ENCODE data around the gene LPP. TPM values are rescaled to one million over a fixed set of nuclear protein-coding genes. Genes with fewer than 3 reads are reported as not detected.

The LPP gene
- total RNA-seq, 1 donor: 92.1 TPM

DNA sequence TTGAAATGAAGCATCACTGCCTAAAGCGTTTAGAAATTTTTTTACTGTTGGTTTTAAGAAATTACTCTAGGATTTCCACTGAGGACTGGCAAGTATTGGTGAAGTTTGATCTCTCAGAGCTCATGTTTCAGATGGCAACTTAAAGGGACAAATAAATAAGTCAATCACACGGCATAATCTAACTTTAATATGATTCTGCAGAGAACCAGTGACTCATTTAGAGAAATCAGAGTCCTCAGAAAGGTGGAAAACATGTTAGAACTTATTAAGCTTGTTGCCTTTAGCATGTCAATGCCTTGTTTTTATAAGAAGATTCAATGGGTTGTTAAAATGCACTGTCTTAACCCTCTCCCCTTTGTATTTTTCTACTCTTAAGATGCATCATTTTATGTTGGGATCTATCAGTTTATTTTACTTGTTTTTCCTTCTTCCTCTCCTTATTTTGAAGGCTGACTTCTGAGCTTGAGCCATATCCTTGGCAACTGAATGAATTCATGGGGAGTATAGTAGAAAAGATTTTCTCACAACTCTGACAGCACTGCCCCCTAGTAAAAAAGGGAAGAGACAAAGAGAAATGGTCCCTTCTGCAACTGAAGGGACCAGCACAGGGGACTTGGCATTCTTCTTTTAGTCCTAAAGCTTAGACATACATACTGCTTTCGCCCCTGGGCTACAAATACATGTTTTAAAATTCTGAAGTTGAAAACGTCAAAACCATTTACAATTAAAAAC lies 431.2 kb downstream of the LPP start:
- TF ChIP-seq, protein P1, sequence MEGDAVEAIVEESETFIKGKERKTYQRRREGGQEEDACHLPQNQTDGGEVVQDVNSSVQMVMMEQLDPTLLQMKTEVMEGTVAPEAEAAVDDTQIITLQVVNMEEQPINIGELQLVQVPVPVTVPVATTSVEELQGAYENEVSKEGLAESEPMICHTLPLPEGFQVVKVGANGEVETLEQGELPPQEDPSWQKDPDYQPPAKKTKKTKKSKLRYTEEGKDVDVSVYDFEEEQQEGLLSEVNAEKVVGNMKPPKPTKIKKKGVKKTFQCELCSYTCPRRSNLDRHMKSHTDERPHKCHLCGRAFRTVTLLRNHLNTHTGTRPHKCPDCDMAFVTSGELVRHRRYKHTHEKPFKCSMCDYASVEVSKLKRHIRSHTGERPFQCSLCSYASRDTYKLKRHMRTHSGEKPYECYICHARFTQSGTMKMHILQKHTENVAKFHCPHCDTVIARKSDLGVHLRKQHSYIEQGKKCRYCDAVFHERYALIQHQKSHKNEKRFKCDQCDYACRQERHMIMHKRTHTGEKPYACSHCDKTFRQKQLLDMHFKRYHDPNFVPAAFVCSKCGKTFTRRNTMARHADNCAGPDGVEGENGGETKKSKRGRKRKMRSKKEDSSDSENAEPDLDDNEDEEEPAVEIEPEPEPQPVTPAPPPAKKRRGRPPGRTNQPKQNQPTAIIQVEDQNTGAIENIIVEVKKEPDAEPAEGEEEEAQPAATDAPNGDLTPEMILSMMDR (IDR thresholded peaks at IDR 0.05; ENCODE audit: insufficient read depth, low read length): no peak
- no peak overlapping the region for H3K4me3 ChIP-seq (ENCODE audit: low read depth, low read length)
- DNase-seq (ENCODE audit: low read depth): peak; percentile 30

DNA sequence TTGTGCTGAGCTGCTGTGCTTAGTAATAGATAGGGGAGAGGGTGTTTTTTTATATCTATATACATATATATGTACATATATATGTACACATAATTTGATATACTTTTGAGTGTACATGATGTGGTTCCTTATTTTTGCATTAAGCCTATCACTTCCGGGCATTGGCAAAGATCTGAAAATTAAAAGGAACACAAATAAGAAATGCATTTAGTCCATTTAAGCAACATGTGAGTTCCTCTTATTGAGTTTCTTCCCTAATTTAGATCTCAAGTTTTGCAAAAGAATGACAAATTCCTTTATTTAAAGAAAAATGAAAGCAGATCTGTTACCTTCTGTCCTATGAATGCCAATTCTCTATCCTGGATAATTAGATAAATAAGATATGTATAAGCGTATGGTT lies 435.1 kb downstream of the LPP start:
- H3K4me3 ChIP-seq (ENCODE audit: low read depth, low read length): no peak overlapping the region
- no peak for DNase-seq (ENCODE audit: low read depth)
- TF ChIP-seq, protein P1 (IDR thresholded peaks at IDR 0.05; ENCODE audit: insufficient read depth, low read length): no peak

DNA sequence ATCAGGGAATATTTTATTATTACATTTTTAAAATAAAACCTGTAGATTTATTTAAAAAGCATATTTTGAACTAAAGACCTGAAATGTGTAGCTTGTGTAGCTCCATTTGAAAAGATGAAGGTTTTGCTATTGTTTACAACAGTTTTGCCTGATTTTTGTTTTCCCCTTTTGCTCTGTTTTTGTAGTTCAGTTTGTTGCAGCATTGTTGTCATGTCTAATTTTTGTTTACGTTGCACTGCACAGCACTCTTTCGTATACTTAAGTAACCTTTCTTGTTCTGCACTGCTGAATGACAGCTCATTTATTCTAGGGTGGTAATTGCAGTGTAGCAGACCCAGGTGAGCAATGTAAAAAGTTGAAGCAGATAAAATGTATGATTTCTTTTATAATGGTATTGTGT lies 435.8 kb downstream of the LPP start:
- no peak overlapping the region for H3K4me3 ChIP-seq (ENCODE audit: low read depth, low read length)
- no peak for DNase-seq (ENCODE audit: low read depth)
- TF ChIP-seq, protein P1 (IDR thresholded peaks at IDR 0.05; ENCODE audit: insufficient read depth, low read length): no peak

DNA sequence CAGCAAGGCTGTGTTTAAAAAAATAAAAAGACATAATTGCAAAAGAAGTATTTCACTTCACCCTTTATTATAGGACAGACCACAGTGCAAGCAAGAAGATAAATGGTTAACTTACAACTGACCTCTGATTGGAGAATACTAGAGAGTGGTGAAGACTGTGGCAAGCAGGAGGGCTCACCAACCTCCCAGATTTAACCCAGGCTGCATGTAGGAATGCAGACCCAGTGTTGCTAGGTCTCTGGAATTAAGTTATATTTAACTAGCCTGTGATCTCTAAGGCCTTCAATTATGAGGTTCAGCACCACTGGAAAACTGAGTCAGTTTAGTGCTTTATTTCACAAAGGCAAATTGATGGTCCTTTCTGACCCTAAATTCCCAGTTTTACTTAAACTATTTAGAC lies 436.6 kb downstream of the LPP start:
- TF ChIP-seq, protein P1 (IDR thresholded peaks at IDR 0.05; ENCODE audit: insufficient read depth, low read length): no peak
- no peak for DNase-seq (ENCODE audit: low read depth)
- no peak overlapping the region for H3K4me3 ChIP-seq (ENCODE audit: low read depth, low read length)

DNA sequence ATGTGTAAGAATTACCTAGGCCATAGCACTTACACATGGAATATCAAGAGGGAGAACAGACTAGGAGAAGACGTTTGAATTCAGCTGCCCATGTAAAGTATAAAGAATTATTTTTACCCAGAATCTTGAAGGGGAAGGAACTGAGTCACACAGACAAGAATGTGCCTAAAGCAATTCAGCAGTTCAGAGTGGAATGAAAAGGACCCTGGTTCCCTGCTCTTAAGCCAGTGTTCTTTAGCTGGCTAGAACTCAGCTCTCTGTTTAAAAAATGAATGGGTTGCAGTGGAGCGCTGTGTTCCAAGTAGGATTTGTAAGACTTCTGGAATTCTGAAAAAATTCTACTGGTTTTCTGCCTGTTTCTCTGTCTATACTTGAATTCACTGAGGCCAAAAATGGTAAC lies 440.2 kb downstream of the LPP start:
- DNase-seq (ENCODE audit: low read depth): peak; percentile 97
- no peak overlapping the region for H3K4me3 ChIP-seq (ENCODE audit: low read depth, low read length)
- TF ChIP-seq, protein P1 (IDR thresholded peaks at IDR 0.05; ENCODE audit: insufficient read depth, low read length): no peak

DNA sequence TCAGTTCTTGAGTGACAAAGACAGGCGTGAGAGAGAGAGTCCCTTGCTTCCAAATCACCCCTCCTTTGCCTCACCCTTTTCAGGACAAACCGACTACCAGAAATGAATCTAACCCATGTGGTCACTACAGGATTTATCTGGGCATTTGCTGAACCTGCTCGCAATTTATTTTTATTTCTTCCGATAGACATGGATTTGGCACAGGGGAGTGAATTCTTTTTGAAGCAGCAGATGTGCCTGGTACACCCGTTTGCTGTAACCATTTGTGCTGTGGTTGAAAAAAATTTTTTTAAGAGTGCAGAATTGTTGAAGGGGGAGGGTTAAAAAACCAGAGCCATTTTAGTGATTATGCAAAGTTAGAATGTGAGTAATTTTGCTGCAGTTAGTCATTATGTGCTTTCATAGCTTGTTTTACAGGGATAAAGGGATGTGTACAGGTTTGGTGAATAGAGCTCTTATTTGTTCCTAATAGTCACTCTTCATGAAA lies 442.0 kb downstream of the LPP start:
- TF ChIP-seq, protein P1 (IDR thresholded peaks at IDR 0.05; ENCODE audit: insufficient read depth, low read length): no peak
- H3K4me3 ChIP-seq (ENCODE audit: low read depth, low read length): no peak overlapping the region
- peak; percentile 67 for DNase-seq (ENCODE audit: low read depth)

DNA sequence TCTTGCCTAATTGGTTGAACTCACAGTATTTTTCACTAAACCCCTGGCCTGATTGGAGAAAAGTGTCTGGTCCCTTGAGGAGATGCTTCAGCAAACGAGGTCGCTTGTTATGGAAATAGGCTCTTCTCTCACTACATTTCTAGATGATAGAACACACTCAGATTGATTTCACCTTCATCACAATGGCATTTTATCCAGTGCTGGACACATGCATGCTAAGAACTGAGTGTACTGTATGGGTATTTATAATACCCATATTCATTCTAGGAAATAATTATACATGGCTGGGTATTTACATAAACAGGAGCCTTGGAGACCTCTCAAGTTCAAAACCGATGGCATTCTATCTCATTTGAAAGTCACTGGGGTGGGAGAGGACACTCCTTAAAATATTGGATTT lies 444.9 kb downstream of the LPP start:
- TF ChIP-seq, protein P1 (IDR thresholded peaks at IDR 0.05; ENCODE audit: insufficient read depth, low read length): no peak
- no peak overlapping the region for H3K4me3 ChIP-seq (ENCODE audit: low read depth, low read length)
- DNase-seq (ENCODE audit: low read depth): no peak

All from fibroblast of the aortic adventitia (primary cell).